Activated T-helper 1 cell treated with Interleukin-2 at 50 U/mL for 16 hours (primary cell): Measurements from ENCODE around the gene HHAT.

Experiments used
- DNase-seq: peaks from one replicate; pipeline ENCODE4 v3.0.0-alpha.2; 2020; ENCODE audit warnings: low read depth

The HHAT gene

GRCh38 chr1:210600421-210601159, 271.9 kb downstream of the HHAT start:
- DNase-seq = no peak

- DNase-seq = no peak
These were observed 274.4 kb downstream of the HHAT start for GRCh38 chr1:210603123-210603522.

- DNase-seq = no peak
These were observed 276.4 kb downstream of the HHAT start for GRCh38 chr1:210605099-210605498.

GRCh38 chr1:210607361-210607760, 278.7 kb downstream of the HHAT start:
- no peak for DNase-seq

- no peak for DNase-seq
These were observed 280.1 kb downstream of the HHAT start for GRCh38 chr1:210608767-210609166.

- DNase-seq = no peak
These were observed 287.7 kb downstream of the HHAT start for GRCh38 chr1:210616356-210616755.

- no peak for DNase-seq
These were observed 288.6 kb downstream of the HHAT start for GRCh38 chr1:210617293-210617692.

- no peak for DNase-seq
These were observed 289.7 kb downstream of the HHAT start for GRCh38 chr1:210618369-210618768.

- DNase-seq = no peak
These were observed 292.3 kb downstream of the HHAT start for GRCh38 chr1:210620867-210621488.

GRCh38 chr1:210621712-210622111, 293.0 kb downstream of the HHAT start:
- DNase-seq = no peak

- DNase-seq = no peak
These were observed 296.0 kb downstream of the HHAT start for GRCh38 chr1:210624722-210625121.

- DNase-seq = no peak
These were observed 297.0 kb downstream of the HHAT start for GRCh38 chr1:210625715-210626114.

- no peak for DNase-seq
These were observed 297.6 kb downstream of the HHAT start for GRCh38 chr1:210626341-210626740.

GRCh38 chr1:210627755-210628154, 299.1 kb downstream of the HHAT start:
- no peak for DNase-seq

- no peak for DNase-seq
These were observed 300.6 kb downstream of the HHAT start for GRCh38 chr1:210629276-210629675.

GRCh38 chr1:210631399-210631798, 302.7 kb downstream of the HHAT start:
- no peak for DNase-seq

GRCh38 chr1:210633140-210633539, 304.4 kb downstream of the HHAT start:
- no peak for DNase-seq

- DNase-seq = no peak
These were observed 304.9 kb downstream of the HHAT start for GRCh38 chr1:210633636-210634035.

- DNase-seq = no peak
These were observed 306.4 kb downstream of the HHAT start for GRCh38 chr1:210635108-210635507.

GRCh38 chr1:210641582-210641981, 312.9 kb downstream of the HHAT start:
- DNase-seq = no peak

GRCh38 chr1:210645582-210646257, 317.0 kb downstream of the HHAT start:
- no peak for DNase-seq

- no peak for DNase-seq
These were observed 317.5 kb downstream of the HHAT start for GRCh38 chr1:210646258-210646616.
